ENCODE data around the gene BCR. TPM values are rescaled to one million over a fixed set of nuclear protein-coding genes. Genes with fewer than 3 reads are reported as not detected.
A peak's percentile ranks its signal among the peaks of the same experiment; 100 is the strongest.

Gene BCR
- total RNA-seq, 2 donors from 2014 or later = 55.5 to 57.5 TPM

DNA sequence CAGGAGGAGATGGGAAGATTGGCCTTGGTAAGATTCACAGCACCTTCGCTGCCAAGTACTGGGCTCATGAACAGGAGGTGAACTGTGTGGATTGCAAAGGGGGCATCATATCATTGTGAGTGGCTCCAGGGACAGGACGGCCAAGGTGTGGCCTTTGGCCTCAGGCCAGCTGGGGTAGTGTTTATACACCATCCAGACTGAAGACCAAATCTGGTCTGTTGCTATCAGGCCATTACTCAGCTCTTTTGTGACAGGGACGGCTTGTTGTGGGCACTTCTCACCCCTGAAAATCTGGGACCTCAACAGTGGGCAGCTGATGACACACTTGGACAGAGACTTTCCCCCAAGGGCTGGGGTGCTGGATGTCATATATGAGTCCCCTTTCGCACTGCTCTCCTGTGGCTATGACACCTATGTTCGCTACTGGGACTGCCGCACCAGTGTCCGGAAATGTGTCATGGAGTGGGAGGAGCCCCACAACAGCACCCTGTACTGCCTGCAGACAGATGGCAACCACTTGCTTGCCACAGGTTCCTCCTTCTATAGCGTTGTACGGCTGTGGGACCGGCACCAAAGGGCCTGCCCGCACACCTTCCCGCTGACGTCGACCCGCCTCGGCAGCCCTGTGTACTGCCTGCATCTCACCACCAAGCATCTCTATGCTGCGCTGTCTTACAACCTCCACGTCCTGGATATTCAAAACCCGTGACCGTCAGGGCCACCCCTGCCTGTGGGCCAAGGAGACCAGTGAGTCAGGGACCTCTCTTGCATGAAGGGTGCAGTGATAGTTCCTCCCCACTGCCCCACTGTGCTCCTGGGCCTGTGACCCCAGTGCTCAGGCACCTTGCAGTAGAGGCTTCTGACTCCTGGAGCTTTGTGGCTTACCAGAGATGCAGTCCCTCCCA lies 83.6 kb downstream of the BCR start:
- no peak for ATAC-seq
- intact Hi-C loops (cut with DNase I, micrococcal nuclease) = no loop called here
- no peak for DNase-seq

DNA sequence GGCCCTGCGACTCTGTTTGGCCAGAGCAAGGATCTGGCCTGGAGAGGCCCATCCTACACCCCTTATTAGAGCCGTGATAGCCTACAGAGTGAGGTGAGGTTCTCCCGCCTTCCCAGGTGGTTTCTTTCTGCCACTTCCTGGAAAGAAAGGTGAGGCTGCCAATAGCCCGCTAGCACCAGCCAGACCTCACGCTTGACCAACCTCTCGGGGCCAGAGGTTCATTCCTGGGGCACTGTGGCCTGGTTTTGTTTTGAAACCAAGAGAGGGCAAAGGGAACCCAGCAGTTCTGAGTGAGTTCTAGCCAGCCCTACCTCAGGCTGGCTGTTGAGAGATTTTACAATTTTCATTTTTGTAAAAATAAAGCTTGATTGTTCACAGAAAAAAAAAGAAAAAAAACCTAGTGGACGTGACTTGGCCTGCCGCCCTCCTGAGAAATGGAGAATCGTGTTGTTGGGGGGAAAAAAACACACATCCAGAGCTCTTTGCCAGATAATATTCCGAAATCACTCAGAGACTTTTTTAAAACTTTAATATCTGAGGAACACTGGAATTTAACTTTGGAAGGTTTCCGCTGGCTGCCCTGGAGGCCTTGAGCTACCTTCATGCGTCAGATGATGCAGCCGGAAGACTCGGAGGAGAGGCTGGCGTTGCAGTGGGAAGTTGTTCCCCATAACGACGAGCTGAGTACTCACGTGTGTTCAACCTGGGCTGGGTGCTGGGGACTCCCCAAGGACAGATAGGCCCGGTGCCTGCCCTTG lies 84.5 kb downstream of the BCR start:
- peak; percentile 61 for ATAC-seq
- no peak for DNase-seq
- intact Hi-C loops (cut with DNase I, micrococcal nuclease) = no loop called here

DNA sequence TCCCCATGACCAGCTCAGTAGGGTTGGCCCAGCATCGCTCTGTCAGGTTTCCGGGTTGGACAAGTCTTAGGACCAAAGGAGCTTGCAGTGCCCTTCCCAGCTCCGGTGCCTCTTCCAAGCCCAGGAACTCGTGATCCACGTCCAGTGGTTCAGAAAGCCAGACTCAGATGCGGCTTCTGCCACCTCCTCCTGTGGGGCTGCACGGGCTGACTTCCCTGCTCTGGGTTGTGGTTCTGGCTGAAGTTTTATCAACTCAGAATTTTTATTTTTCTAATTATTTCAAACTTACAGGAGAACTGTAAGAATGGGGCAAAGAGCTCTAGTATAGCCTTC lies 85.0 kb downstream of the BCR start:
- DNase-seq (no peak), ATAC-seq (no peak)
- intact Hi-C loops (cut with DNase I, micrococcal nuclease) = no loop called here

DNA sequence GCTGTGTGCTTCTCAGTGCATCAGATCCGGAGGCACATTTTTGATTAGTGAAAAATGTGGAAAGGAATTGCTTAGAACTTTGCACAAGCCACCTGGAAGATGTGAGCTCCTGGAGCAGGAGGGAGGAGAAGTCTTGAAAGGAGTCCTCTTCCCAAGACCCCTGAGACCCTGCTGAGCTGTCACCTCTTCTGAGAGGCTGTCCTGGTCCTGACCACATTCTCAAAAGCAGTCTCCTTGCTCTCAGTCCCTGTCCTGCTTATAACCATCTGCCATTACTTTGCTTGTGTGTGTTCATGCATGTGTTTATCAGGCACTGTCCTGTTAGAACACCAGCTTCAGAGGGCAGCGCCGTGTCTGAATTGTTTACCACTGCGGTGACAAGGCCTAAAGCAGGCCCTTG lies 86.5 kb downstream of the BCR start:
- intact Hi-C loops (cut with DNase I, micrococcal nuclease) = no loop called here
- ATAC-seq (no peak), DNase-seq (no peak)

DNA sequence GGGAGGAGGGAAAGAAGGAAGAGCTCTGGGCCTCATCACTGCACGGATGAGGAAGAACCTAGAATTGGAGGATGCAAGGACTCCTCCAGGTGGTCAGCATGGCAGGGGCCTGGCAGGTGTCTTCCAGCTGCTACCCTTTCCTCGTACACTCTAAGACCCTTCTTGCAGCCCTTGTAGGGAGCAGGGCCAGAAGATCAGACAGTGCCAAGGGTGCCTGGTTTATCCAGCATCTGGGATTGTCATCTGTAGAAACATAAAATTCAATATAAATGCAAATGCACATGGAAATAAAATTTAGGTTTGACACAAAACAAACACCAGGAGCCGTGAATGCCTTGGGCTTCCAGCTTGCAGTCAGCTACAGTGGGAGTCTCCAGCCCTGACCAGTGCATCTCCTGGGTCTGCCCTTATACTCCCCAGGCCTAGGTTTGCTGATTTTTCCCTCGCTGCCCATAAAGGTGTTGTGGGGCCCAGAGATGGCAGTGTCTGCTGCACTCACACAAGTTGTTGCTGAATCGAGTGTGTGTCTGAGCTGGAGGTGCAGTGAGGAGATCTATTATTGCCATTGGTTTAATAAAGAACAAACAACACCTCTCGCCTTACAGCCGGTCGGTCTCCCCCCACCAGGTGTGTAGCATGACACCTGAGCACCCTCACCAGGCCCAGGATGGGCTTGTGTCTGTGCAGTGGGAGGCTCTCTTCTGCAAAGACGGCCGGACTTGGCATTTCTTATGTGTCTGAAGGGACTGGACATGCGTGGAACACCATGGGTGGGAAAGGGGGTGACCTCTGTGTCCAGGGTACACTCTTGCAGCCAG lies 87.1 kb downstream of the BCR start:
- no peak for DNase-seq
- intact Hi-C loops (cut with DNase I, micrococcal nuclease) = no loop called here
- ATAC-seq = no peak

DNA sequence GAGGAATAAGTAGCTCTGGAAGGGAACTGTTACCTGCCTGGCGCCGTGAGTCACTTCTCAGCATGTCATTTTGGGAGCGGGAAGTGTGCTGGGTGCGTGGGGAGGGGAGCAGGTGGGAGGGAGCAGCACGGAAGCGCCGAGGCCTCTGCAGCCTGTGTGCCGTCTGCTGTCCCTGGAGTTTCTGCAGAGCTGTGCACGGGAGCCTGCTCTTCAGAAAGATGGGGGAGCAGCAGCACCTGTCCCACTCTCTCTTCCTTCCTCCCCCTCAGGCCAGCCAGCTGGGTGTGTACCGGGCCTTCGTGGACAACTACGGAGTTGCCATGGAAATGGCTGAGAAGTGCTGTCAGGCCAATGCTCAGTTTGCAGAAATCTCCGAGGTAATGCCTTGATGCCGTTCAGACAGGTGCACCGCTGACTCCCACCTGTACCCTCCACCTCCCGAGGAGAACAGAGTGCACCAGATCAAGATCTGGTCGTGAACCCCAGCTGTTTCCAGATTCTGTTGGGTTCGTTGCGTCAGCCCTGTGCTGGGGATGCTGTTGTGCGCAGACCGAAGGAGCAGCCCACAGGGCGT lies 87.9 kb downstream of the BCR start:
- ATAC-seq (no peak), DNase-seq (no peak)
- intact Hi-C loops (cut with DNase I, micrococcal nuclease) = no loop called here

DNA sequence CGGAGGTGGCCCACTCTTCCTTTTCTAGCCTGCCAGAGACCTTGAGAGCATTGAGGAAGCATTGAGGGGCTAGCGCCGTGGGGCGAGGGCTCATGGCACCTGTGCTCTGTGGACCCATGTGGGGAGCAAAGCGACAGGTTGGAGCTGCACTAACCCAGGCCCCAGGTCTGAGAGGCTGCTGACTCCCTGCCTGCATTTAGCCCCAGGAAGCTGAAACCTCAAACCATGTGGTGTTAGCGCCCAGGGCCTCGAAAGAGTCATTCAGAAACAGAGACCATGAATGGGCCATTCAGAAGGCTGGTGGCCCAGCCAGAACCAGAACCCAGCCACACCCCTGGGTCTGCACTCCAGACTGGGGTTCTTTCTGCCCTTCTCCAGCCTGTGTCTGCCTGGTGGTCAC lies 88.6 kb downstream of the BCR start:
- DNase-seq (no peak), ATAC-seq (no peak)
- intact Hi-C loops (cut with DNase I, micrococcal nuclease) = no loop called here

DNA sequence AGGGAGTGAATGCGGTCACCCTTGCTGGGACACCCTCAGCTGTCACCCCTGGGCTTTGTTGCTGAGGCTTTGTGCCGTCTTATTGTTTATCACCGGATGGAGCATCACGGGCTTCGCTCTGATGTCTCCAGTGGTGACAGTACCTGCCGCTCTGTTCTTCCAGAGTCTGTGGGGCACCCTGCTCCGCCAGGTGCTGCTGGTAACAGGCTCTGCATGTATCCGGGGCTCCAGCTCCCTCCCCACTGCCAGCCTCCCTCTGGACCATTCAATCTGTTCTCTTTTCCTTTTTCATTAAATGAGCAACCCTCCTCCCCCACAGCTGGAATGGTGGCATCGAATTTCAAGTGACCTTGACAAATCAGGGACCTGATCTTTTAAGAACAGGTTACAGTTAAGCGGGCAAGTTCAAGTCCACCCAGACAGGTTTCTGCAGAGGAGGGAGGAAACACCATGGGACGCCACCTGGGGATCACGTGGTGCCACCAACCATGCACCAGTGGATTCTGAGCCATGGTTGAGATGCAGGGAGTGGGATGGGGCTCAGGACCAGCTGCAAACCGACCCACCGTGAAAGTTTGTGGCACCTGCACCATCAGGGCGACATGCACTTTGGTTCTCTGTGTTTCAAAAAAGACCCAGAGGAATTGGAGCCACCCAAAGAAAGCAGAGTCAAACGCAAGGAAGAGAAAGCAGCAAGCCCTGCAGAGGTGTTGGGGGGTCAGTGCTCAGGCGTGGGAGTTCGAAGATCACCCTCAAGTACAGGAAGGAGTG lies 89.3 kb downstream of the BCR start:
- DNase-seq = no peak
- no peak for ATAC-seq
- intact Hi-C loops (cut with DNase I, micrococcal nuclease) = no loop called here

DNA sequence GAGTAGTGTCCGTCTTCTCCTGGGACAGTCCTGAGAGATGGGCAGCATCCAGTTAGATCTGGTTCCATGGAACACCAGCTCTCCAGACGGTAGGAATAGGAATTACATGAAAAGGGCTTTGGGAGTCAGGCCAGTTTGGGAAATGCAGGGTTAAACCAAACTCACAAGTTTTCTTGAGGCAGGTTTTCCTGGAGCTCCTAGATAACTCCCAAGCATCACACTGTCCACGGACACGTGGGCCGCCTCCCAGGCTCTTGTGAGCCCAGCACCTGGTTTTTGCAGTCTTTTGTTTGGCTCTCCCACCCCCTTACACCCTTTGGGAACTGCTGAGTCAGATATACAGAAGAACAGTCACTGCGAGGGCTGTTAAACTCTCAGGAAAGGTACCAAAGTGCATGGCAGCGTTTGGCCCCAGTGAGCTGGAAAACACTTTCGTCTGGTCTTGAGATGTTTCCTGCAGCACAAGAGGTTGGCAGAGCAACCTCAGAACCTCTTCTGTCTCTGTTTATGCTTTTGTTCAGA lies 90.0 kb downstream of the BCR start:
- DNase-seq (no peak), ATAC-seq (no peak)
- intact Hi-C loops (cut with DNase I, micrococcal nuclease) = no loop called here

DNA sequence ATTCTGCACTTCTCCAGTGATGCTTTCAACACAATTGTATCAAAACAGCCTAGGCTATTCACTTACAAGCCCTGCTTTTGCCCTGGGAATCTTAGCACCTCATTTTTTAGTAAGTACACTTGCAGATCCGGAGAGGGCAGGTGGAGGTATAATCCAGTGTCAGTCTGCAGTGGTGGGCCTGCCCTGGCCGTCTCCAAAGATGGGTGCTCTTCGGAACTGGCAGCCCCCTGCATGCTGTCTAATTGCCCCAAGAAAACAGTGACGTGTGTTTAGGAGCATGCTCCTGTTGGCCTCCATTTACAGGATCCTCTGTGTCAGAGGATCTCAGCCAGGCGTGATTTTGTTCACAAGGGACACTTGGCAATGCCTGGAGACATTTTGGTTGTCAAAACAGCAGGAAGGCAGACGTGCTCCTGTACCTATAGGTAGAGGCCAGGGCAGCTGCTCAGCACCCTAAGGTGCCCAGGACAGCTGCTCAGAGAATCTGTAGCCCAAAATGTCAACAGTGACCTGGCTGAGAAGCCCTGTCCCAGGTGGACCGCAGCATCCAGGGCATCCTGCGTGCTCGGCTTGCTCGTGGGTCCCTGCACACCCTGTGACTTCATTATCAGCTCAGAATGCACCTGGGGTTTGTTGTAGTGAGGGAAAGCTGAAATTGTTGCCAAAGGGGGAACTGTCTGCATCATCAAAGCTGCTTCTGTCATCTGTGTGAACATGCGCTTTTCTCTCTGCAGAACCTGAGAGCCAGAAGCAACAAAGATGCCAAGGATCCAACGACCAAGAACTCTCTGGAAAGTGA lies 90.7 kb downstream of the BCR start:
- DNase-seq = no peak
- intact Hi-C loops (cut with DNase I, micrococcal nuclease) = no loop called here
- ATAC-seq = no peak

DNA sequence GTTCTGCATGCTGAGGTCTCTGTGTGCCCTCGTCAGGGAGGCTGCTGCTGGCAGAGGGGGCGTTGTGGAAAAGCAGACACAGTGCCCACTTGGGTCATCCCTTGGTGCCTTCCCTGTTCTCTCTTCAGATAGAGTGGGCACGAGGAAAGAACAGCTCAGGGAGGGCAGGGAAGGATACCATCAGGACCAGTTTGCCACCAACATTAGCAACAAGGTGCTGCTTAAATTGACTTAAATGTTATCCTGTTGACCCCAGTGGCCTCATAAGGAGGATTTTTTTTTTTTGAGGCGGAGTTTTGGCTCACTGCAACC lies 91.2 kb downstream of the BCR start:
- intact Hi-C loops (cut with DNase I, micrococcal nuclease) = no loop called here
- DNase-seq (no peak), ATAC-seq (no peak)

DNA sequence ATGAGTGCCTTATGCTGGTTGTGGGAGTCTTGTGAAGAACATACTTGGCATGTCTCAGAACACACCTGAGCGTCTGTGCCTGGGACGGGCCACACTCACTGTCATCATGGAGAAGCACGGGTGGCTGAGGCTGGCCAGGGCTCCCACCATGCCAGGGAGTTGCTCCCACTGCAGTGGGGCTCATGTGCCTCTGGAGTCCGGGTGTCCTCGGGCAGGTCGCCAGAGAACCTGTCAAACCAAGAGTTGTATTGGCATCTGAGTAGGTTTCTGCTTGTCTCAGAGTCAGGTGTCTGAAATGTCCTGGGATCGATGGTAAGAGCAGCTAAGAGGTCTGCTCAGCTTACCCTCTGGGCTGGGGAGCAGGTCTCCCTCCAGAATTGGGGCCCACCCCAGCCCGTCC lies 92.1 kb downstream of the BCR start:
- ATAC-seq = no peak
- intact Hi-C loops (cut with DNase I, micrococcal nuclease) = no loop called here
- no peak for DNase-seq

DNA sequence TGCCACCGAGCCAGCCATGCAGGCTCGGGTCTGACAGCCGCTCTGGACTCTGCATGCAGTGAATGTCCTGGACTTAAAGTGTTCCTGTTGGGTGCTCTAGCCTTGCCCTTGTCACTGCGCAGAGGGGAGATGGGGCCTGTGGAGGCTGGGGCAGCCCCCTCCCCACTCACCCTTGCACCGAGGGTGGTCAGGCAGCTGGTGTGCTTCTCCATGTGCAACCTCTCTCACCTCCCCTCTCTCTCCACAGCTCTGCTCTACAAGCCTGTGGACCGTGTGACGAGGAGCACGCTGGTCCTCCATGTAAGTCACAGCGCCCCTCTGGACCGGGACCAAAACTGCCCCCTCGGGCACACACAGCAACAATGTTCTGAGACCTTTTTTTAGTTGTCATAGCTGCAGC lies 92.5 kb downstream of the BCR start:
- no peak for ATAC-seq
- intact Hi-C loops (cut with DNase I, micrococcal nuclease) = no loop called here
- DNase-seq = no peak

DNA sequence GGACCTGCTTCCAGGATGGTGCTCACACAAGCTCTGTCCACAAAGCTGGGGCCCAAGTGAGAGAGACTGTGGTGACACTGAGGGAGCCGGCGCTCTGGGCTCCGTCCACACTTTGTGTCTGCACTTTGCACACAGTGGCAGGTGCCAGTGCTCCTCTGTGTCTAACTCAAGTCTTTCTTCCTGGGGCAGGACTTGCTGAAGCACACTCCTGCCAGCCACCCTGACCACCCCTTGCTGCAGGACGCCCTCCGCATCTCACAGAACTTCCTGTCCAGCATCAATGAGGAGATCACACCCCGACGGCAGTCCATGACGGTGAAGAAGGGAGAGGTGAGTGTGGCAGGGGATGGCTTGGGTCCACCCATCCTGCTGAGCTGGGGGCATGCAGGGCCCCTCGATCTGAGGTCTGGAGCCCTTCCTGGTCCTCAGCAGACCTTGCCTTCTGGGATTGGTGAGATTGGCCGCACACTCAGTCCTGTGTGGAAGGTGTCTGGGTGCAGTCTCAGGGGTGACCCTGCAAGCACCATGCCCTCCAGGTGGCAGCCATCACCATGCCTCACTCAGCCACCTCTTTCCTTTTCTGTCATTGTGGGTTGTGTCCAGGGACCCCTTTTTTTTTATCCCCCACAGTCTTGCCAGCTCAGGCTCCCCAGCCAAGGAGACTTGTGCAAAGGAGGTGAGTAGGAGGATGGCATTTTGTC lies 93.3 kb downstream of the BCR start:
- no peak for ATAC-seq
- intact Hi-C loops (cut with DNase I, micrococcal nuclease) = no loop called here
- DNase-seq = no peak

DNA sequence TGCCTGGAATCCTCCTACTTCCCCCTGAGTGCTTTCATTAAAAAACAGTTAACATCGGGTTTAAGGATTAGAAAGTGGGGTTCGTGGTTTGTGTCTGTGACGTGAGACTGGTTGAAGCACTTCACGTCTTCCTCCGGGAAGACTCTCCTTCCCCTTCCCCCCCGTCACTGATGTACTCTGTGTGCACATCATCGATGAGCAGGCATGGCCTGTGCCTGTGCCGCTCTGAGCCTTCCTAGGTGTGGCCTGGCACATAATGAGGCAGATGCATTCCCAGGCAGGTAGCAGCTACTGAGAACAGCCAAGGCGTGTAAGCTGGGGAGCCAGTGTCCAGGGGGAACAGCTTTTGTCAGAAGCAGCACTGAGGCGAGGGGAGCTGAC lies 93.8 kb downstream of the BCR start:
- DNase-seq = no peak
- intact Hi-C loops (cut with DNase I, micrococcal nuclease) = no loop called here
- ATAC-seq = no peak

DNA sequence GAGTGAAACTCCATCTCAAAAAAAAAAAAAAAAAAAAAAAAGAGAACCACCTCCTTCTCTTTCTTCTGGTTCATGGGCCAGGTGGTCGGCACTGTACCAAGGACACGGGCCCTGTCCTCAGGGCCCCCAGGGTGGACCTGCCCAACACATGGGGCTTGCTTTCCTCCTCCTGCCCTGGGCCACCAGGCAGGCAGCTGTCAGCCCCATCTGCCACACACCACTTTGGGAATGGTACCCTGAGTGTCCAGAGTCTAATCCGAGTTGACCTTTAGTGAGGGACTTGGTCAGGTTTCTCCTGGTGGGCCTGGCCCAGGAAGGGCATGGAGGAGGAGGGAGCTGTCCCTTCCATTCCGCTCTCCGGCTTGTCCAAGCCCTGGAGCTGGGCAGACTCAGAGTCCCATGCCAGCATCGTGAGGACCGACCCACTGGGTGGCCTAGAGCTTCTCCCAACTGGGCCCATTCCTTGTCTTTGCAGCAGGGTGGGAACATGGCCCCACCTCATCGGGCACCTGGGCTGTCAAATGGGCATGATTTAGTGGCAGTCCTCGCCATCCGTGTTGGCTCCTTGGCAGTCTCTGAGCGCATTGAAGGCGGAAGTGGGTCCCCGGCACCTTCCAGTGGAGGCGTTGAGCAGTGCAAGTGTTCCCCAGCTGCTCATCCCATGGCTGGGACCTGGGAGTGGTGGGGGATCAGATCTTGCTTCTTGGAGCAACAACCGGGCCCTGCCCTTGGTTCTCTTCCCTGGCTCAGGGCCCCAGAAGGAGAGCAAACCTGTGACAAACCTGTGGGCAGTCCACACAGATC lies 94.8 kb downstream of the BCR start:
- ATAC-seq (no peak), DNase-seq (no peak)
- intact Hi-C loops (cut with DNase I, micrococcal nuclease) = no loop called here

DNA sequence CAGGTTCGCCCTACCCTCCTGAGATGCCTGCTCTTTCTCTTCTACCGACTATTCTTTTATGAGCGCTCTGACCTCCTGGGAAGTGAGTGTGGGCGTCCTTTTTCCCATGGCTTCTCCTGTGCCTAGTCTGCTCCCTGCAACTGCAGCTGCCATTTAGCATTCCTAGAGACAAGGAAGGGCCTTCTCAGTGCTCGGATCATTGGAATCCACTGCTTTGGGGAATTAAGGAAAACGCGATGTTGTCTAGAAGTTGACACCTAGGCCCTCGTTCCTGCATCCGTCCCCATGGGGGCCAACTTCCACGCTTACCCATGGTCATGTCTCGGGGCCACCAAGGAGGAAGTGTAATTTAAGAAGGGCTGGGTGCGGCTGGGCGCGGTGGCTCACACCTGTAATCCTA lies 95.4 kb downstream of the BCR start:
- no peak for DNase-seq
- ATAC-seq = no peak
- intact Hi-C loops (cut with DNase I, micrococcal nuclease) = no loop called here

Measured in left colon (tissue), 2 donors.